HG02970 (cell line): ENCODE measurements around the gene BMX.

ENCODE experiments used
- ATAC-seq: cut with Tn5 transposase; IDR thresholded peaks from one replicate; pipeline ENCODE4 v1.9.1; 2021; ENCODE audit warnings: mild to moderate bottlenecking, moderate library complexity, moderate number of reproducible peaks; ENCODE audit not compliant: unreplicated experiment, low FRiP score

Gene BMX

GRCh38 chrX:15500497-15500966 is at the start of gene BMX:
Gene BMX (plus strand): TSS chrX:15500807. CDS start chrX:15508354, 7,547 bp downstream.
- ATAC-seq: no peak

GRCh38 chrX:15451913-15452312 is 48.7 kb upstream of the BMX start:
- ATAC-seq: no peak

- no peak for ATAC-seq
Measured at GRCh38 chrX:15464704-15465103, 35.9 kb upstream of the BMX start.

- no peak for ATAC-seq
Measured at GRCh38 chrX:15465347-15465746, 35.3 kb upstream of the BMX start.

- no peak for ATAC-seq
Measured at GRCh38 chrX:15465896-15466651, 34.5 kb upstream of the BMX start.

- ATAC-seq: no peak
Measured at GRCh38 chrX:15468036-15468435, 32.6 kb upstream of the BMX start.

GRCh38 chrX:15469613-15470012 is 31.0 kb upstream of the BMX start:
- no peak for ATAC-seq

- peak; percentile 75 for ATAC-seq
Measured at GRCh38 chrX:15471028-15471427, 29.6 kb upstream of the BMX start.

- no peak for ATAC-seq
Measured at GRCh38 chrX:15472531-15472930, 28.1 kb upstream of the BMX start.

- no peak for ATAC-seq
Measured at GRCh38 chrX:15474028-15474427, 26.6 kb upstream of the BMX start.

- no peak for ATAC-seq
Measured at GRCh38 chrX:15475021-15475420, 25.6 kb upstream of the BMX start.

GRCh38 chrX:15475486-15475885 is 25.1 kb upstream of the BMX start:
- ATAC-seq: no peak

- no peak for ATAC-seq
Measured at GRCh38 chrX:15483891-15484290, 16.7 kb upstream of the BMX start.

GRCh38 chrX:15492469-15492868 is 8.1 kb upstream of the BMX start:
- no peak for ATAC-seq

- ATAC-seq: peak; percentile 73
Measured at GRCh38 chrX:15493118-15493962, 7.3 kb upstream of the BMX start, which contains the start of gene PIR. Gene PIR (minus strand): TSS chrX:15493333. CDS start chrX:15491257, 2,076 bp downstream.

GRCh38 chrX:15495801-15496200 is 4.8 kb upstream of the BMX start:
- no peak for ATAC-seq

GRCh38 chrX:15496824-15497223 is 3.8 kb upstream of the BMX start:
- no peak for ATAC-seq

GRCh38 chrX:15497865-15498264 is 2.7 kb upstream of the BMX start:
- ATAC-seq: no peak

- ATAC-seq: no peak
Measured at GRCh38 chrX:15498741-15499140, 1.9 kb upstream of the BMX start.

- ATAC-seq: no peak
Measured at GRCh38 chrX:15499976-15500375, 631 bp upstream of the BMX start.

GRCh38 chrX:15501506-15501905 is 899 bp downstream of the BMX start:
- ATAC-seq: no peak
